Measurements from ENCODE around the gene NECAB2.

NECAB2 gene

GRCh38 chr16:83967838-83968305 is at the start of gene NECAB2:
Gene NECAB2 (plus strand): TSS chr16:83968244. CDS start chr16:83968649, 405 bp downstream.
- in situ Hi-C loops (cut with MboI; ENCODE audit: low sequenced_read_pairs), result loop anchor here (25.0 kb wide), 2 partner anchors 219 to 519 kb away; partner anchors contain the start of genes ADAD2 and TAF1C

GRCh38 chr16:83920894-83921491 is 47.1 kb upstream of the NECAB2 start:
- in situ Hi-C loops (cut with MboI; ENCODE audit: low sequenced_read_pairs), result no loop called here

GRCh38 chr16:83923581-83924365 is 44.3 kb upstream of the NECAB2 start:
- in situ Hi-C loops (cut with MboI; ENCODE audit: low sequenced_read_pairs), result no loop called here

DNA sequence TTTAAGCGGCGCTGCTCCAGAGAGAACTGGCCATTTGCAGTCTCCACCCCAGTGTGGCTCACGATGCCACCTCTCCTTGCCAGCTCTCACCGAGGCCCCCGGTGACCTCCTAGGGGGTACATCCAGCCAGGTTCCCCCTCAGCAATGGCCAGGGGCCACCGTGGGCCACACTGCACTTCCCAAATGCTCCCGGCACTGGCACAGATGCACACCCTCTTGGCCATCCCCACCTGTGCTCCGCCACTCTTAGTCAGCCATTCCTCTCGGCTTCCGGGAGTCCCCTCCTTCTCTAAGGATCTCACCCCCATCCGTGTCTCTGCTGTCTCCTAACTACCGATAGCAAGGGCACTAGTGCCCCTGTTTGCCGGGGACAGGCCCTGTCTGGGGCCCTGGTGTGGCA is 43.4 kb upstream of the NECAB2 start:
- in situ Hi-C loops (cut with MboI; ENCODE audit: low sequenced_read_pairs), result no loop called here

GRCh38 chr16:83925095-83925905 is 42.7 kb upstream of the NECAB2 start:
- in situ Hi-C loops (cut with MboI; ENCODE audit: low sequenced_read_pairs), result no loop called here

DNA sequence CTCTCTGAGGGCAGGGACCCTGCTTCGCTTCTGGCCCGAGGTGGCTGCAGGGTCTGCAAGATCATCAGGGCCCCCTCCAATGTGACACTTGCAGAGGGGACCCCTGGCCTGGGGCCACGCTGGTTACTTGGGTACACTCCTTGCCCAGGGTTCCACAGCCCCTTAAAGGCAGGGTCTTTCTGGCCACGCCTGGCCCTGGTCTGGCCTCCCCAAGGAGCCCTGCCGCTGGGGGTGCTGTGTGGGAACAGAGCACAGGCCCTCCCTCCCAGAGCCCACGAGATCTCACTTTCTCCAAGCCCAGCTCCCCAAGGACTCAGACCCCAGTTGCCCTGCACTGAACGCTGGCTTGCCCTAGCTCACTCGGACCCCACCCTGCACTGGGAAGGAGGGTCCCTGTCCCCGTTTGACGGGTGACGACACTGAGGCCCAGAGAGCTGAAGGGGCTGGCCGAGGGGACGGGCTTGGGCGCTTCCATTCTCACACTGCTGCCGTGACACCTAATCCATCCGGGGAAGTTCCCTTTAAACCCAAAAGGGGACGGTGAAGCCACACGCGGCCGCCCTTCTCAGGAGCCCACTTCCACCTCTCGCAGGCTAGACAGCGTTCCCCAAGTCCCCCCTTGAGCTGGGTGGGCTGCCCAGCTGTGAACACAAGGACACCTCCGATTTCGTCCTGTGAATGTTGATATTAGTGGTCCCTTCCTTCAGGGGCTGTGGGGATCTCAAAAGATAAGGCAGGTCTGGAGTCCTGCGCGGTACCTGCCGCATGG is 41.9 kb upstream of the NECAB2 start:
- in situ Hi-C loops (cut with MboI; ENCODE audit: low sequenced_read_pairs), result no loop called here

- in situ Hi-C loops (cut with MboI; ENCODE audit: low sequenced_read_pairs), result no loop called here
These were observed 41.2 kb upstream of the NECAB2 start for GRCh38 chr16:83926726-83927397.

- in situ Hi-C loops (cut with MboI; ENCODE audit: low sequenced_read_pairs), result no loop called here
These were observed 39.5 kb upstream of the NECAB2 start for GRCh38 chr16:83928341-83929055.

GRCh38 chr16:83929811-83930555 is 38.1 kb upstream of the NECAB2 start:
- in situ Hi-C loops (cut with MboI; ENCODE audit: low sequenced_read_pairs), result no loop called here

DNA sequence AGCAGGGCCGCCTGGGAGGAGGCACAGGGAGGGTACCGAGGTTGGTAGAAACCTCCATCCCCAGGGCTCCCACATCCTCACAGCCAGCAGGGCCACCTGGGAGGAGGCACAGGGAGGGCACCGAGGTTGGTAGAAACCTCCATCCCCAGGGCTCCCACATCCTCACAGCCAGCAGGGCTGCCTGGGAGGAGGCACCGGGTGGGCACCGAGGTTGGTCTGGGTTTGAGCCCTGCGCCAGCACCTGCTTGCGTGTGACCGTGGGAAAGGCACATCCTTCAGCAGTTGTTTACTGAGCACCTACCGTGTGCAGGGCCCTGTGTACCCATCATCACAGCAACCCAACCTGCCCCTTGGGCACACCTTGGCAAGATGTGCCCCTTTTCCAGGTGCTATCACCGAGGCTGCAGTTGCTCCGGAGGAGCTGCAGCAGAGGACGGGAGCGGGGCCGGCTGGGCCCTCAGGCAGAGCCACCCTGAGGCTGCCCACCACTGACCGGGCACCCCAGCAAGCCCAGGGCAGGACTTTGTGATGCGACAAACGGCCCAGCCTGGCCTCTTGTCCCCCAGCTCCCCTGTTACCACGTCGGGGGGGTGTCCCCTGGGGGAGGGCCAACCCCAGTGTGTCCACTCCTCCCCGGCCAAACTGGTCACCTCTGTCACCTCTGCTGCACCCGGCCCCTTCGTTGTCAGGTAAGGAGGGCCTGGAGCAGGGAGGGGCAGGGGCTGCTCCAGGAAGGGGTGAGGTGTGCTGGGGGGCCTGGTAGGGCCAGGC is 37.1 kb upstream of the NECAB2 start:
- in situ Hi-C loops (cut with MboI; ENCODE audit: low sequenced_read_pairs), result no loop called here

GRCh38 chr16:83931556-83931955 is 36.5 kb upstream of the NECAB2 start:
- in situ Hi-C loops (cut with MboI; ENCODE audit: low sequenced_read_pairs), result no loop called here

DNA sequence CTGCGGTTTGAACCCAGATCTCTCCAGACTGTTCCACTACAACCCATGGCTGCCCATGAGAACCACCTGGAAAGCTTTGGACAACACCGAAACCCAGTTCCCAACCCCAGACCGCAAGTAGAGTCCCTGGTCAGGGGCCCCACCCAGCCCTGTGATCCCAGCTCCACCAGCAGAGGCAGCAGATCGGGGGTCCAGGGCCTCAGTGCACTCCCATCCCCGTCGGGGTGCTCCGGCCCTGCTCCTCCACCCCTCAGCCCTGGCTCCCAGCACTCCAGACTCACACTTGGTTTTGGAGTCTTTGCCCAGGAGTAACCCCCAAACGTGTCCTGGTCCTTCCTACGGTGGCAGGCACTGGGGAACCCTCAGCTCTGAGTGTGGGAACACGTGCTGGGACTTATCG is 35.7 kb upstream of the NECAB2 start:
- in situ Hi-C loops (cut with MboI; ENCODE audit: low sequenced_read_pairs), result no loop called here

GRCh38 chr16:83932955-83933673 is 34.9 kb upstream of the NECAB2 start:
- in situ Hi-C loops (cut with MboI; ENCODE audit: low sequenced_read_pairs), result no loop called here

- in situ Hi-C loops (cut with MboI; ENCODE audit: low sequenced_read_pairs), result no loop called here
These were observed 34.0 kb upstream of the NECAB2 start for GRCh38 chr16:83933885-83934683.

- in situ Hi-C loops (cut with MboI; ENCODE audit: low sequenced_read_pairs), result no loop called here
These were observed 33.4 kb upstream of the NECAB2 start for GRCh38 chr16:83934684-83934977.

DNA sequence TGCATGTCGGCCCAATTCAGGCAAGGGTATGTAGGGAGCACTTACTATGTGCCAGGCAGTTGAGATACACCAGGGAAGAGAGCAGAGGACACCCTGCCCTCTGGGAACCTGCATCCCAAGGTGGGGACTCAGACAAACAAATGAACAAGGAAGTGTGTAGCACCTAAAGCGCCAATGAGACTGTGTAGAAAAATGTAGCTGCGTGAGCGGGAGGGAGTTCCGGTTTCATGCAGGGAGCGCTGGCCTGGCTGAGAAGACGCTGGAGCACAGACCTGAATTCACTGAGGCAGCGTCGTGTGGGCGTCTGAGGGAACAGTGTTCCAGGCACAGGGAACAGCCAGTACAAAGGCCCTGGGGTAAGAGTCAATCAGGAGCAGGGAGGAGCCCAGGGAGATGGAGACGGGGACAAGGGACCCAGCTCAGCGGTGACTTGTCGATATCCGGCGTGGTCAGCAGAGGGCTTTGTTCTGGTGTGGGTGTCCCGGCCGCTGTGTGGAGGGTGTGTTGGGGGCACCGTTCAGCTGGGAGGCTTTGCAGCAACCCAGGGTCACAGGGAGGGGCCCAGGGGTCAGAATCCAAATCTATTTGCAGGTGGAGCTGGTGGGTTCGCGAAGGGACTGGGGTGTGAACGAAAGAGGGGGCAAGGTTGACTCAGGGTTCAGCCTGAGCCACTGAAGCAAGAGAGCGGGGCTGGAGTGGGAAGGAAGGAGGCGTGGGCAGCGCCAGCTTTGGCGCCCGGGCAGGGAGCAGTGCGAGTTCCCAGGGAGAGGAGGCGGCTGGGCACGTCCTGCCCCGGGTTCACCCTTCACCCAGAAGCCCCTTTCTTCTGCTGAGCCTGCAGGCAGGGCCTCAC is 32.8 kb upstream of the NECAB2 start:
- in situ Hi-C loops (cut with MboI; ENCODE audit: low sequenced_read_pairs), result no loop called here

All from HL-60/S4 treated with retinoic acid at 250 ng/mL for 4 days and 3 days (cell line).